GM12878 (cell line): Measurements from ENCODE around the gene SBF1. TPM values are rescaled to one million over a fixed set of nuclear protein-coding genes. Genes with fewer than 3 reads are reported as not detected.

Experiments
- ATAC-seq: fragments of 200-7000 bp; cut with Tn5 transposase; 3 replicates; pipeline ENCODE4 v1.9.1; 2020; ENCODE audit warnings: mild to moderate bottlenecking, moderate library complexity
- BruUV-seq: library from RNA; stranded (reverse); fragments of 400-500 nt; replicated peaks from 2 replicates; lab custom pipeline; 2021; lab: Mats Ljungman, UMichigan
- CTCF ChIA-PET: fragments of 300-600 bp; sonication (Branson Sonifier 250); formaldehyde crosslinking; extraction: SDS; loops from one replicate; lab custom pipeline; 2021; ENCODE audit warnings: inconsistent platforms; lab: Yijun Ruan, JAX
- POLR2A ChIA-PET: fragments of 350-600 bp; formaldehyde crosslinking; extraction: SDS; loops from one replicate; lab custom pipeline; 2021; ENCODE audit warnings: inconsistent platforms; lab: Charles Lee
- RAD21 ChIA-PET: fragments of 300-600 bp; sonication (Branson Sonifier 250); formaldehyde crosslinking; loops from one replicate; lab custom pipeline; 2023; ENCODE audit warnings: antibody characterized with exemption; ENCODE audit not compliant: unreplicated experiment; lab: Charles Lee
- SMC1A ChIA-PET: fragments of 300-600 bp; sonication (Branson Sonifier 250); formaldehyde crosslinking; loops from one replicate; lab custom pipeline; 2023; ENCODE audit not compliant: unreplicated experiment, uncharacterized antibody; lab: Charles Lee
- DNase-seq: peaks from one replicate; pipeline ENCODE4 v3.0.0-alpha.2; 2011; ENCODE audit warnings: low read depth, low spot score
- FAIRE-seq: peaks from 3 replicates; lab custom pipeline; 2011; peaks lifted over from hg19 to GRCh38; lab: Jason Lieb, UNC
- H2AFZ ChIP-seq: 2 replicates; pipeline ENCODE4 v1.6.0; 2011; ENCODE audit warnings: low read depth, low read length, control low read depth; ENCODE audit not compliant: control insufficient read depth
- H3K27ac ChIP-seq: 2 replicates; pipeline ENCODE4 v1.5.1; 2011; ENCODE audit warnings: control low read depth; ENCODE audit not compliant: control insufficient read depth, insufficient read depth
- H3K27me3 ChIP-seq, 2 experiments: replicated peaks in 1 of 2; 2 replicates each; pipeline versions ENCODE4 v1.6.0 to v1.6.1; 2011; ENCODE audit warnings: low read length in 1 of 2; ENCODE audit not compliant: control insufficient read depth in 2 of 2, insufficient read depth in 2 of 2
- H3K36me3 ChIP-seq, 2 experiments: 2 replicates each; pipeline ENCODE4 v1.5.1; 2011; ENCODE audit warnings: low read length in 1 of 2; ENCODE audit not compliant: control insufficient read depth in 2 of 2, insufficient read depth in 2 of 2
- H3K4me1 ChIP-seq: 2 replicates; pipeline ENCODE4 v1.6.1; 2011; ENCODE audit warnings: mild to moderate bottlenecking, low read length, moderate library complexity, mixed read lengths; ENCODE audit not compliant: control insufficient read depth, insufficient read depth
- H3K4me2 ChIP-seq: 2 replicates; pipeline ENCODE4 v1.6.0; 2011; ENCODE audit warnings: control low read depth; ENCODE audit not compliant: control insufficient read depth, insufficient read depth
- H3K4me3 ChIP-seq: fragments of 200-600 bp; sonication (generic); 2 replicates; pipeline ENCODE4 v1.5.1; 2016
- H3K79me2 ChIP-seq: 2 replicates; pipeline ENCODE4 v1.6.0; 2011; ENCODE audit warnings: low read length; ENCODE audit not compliant: control insufficient read depth, insufficient read depth
- H3K9ac ChIP-seq: 2 replicates; pipeline ENCODE4 v1.8.0; 2011; ENCODE audit warnings: low read length, control low read depth, mixed read lengths; ENCODE audit not compliant: control insufficient read depth, insufficient read depth
- H3K9me3 ChIP-seq: replicated peaks from 3 replicates; pipeline ENCODE4 v1.5.1; 2011; ENCODE audit warnings: mild to moderate bottlenecking, low read length; ENCODE audit not compliant: control insufficient read depth, insufficient read depth
- H4K20me1 ChIP-seq: 2 replicates; pipeline ENCODE4 v1.6.0; 2011; ENCODE audit not compliant: control insufficient read depth, insufficient read depth
- ATF7 ChIP-seq: fragments of 450-650 bp; IDR thresholded peaks from 2 replicates; pipeline ENCODE4 v1.6.1; 2016; ENCODE audit warnings: low read depth, mild to moderate bottlenecking
- BCL3 ChIP-seq: IDR thresholded peaks from 2 replicates; pipeline ENCODE4 v1.6.1; 2011; ENCODE audit warnings: borderline replicate concordance, low read depth, mild to moderate bottlenecking, moderate library complexity, low read length; ENCODE audit not compliant: insufficient read depth, poor library complexity, severe bottlenecking
- CEBPZ ChIP-seq: fragments of 150-350 bp; IDR thresholded peaks from 2 replicates; pipeline ENCODE4 v1.6.1; 2016; ENCODE audit warnings: low read depth, low read length
- IRF4 ChIP-seq: IDR thresholded peaks from 2 replicates; pipeline ENCODE4 v1.6.1; 2011; ENCODE audit warnings: low read depth, low read length
- NFYB ChIP-seq: IDR thresholded peaks from 2 replicates; pipeline ENCODE4 v1.6.1; 2011; ENCODE audit warnings: low read depth, mild to moderate bottlenecking, low read length, improper control_type of control experiment, moderate library complexity; ENCODE audit not compliant: insufficient read depth
- PAX8 ChIP-seq: fragments of 450-650 bp; IDR thresholded peaks from 2 replicates; pipeline ENCODE4 v1.6.1; 2017; ENCODE audit warnings: mild to moderate bottlenecking, moderate library complexity
- PRDM15 ChIP-seq: fragments of 450-650 bp; formaldehyde crosslinking; IDR thresholded peaks from 2 replicates; pipeline ENCODE4 v1.4.0; 2020; ENCODE audit warnings: mild to moderate bottlenecking, moderate library complexity
- RUNX3 ChIP-seq: IDR thresholded peaks from 2 replicates; pipeline ENCODE4 v1.6.1; 2012; ENCODE audit warnings: low read length, inconsistent platforms
- WGBS: methylation state at CpG from one replicate; pipeline ENCODE4 v1.1.6; 2016; ENCODE audit warnings: low lambda C conversion rate; ENCODE audit not compliant: insufficient replicate concordance, insufficient coverage; ENCODE audit errors: missing lambda C conversion rate; 5-methylcytosine and 5-hydroxymethylcytosine counted together
- in situ Hi-C: fragments of 300-500 bp; cut with MboI; formaldehyde crosslinking; loops from 9 replicates; pipeline ENCODE4 v1.14.3; 2018; ENCODE audit warnings: mixed read lengths
- intact Hi-C: fragments of 100-400 bp; cut with micrococcal nuclease; formaldehyde crosslinking; loops from one replicate; pipeline ENCODE4 v1.14.2; 2022; ENCODE audit not compliant: unreplicated experiment
- polyA plus RNA-seq, 11 experiments: library from polyadenylated mRNA; depleted of rRNA in 4 of 11; unstranded in 6 of 11; stranded (reverse) in 5 of 11; fragments of >200 nt; fragmentation: Nextera tagmentation in 4 of 11; fragmentation: Illumina TruSeq in 1 of 11; extraction: Ambion mirVana in 4 of 11; extraction: Trizol in 1 of 11; gene quantifications; 1 replicate in 1 of 11; 2 replicates in 10 of 11; pipeline versions ENCODE4 v1.2.1 to v1.2.3, GENCODE V29; 2011 to 2016; ENCODE audit warnings: inconsistent platforms in 2 of 11, missing spikeins in 2 of 11, low read depth in 1 of 11
- total RNA-seq, 4 experiments: library from RNA; depleted of rRNA in 3 of 4; stranded (reverse); fragments of >200 nt in 3 of 4; fragmentation: Illumina TruSeq in 1 of 4; extraction: Trizol in 1 of 4; gene quantifications; 2 replicates each; pipeline versions ENCODE4 v1.2.1 to v1.2.3, GENCODE V29; 2013 to 2021

SBF1 gene
- total and polyA plus RNA-seq, 10 of the 15 experiments (the other 5 are each of a cell fraction or from before 2014, with no cell fraction given): 0.23 to 95.0 (median 17.8) TPM

GRCh38 chr22:50423956-50424355 lies 50.9 kb downstream of the SBF1 start:
- in situ Hi-C loops: no loop called here

GRCh38 chr22:50422961-50423815 lies 51.6 kb downstream of the SBF1 start:
- in situ Hi-C loops (no loop called here), intact Hi-C loops (no loop called here)
- no peaks in the 10 kb centered on the region for H3K27me3 ChIP-seq
- WGBS: over 99% methylated on average over 21 of the region's 21 CpGs
- no peak overlapping the region for H3K4me3 ChIP-seq
- ChIA-PET RAD21 (no interaction called here), CTCF (interaction anchor here (0.5 kb wide), 1 partner anchor 111 kb away, joined by 3 read pairs; no protein-coding TSS in a partner anchor), POLR2A (no interaction called here), SMC1A (interaction anchor here (0.5 kb wide), 1 partner anchor 584 kb away, joined by 3 read pairs; no protein-coding TSS in a partner anchor)
- FAIRE-seq: no peak
- H2AFZ ChIP-seq: no peak overlapping the region
- H4K20me1 ChIP-seq: no peaks in the 10 kb centered on the region
- DNase-seq: no peak
- no TSS peak for BruUV-seq
- no peak overlapping the region for H3K4me2 ChIP-seq
- no peaks in the 10 kb centered on the region for H3K79me2 ChIP-seq
- ATAC-seq: no peak
- no peak overlapping the region for H3K9ac ChIP-seq
- no peak overlapping the region for H3K27ac ChIP-seq
- H3K4me1 ChIP-seq: no peaks in the 10 kb centered on the region
- H3K36me3 ChIP-seq: peaks cover 22 to 25% of the 10 kb centered on the region in 2 experiments; a peak in 3 of 4 replicates
- H3K9me3 ChIP-seq: no peaks in the 10 kb centered on the region
- no peak for TF ChIP-seq CEBPZ
- TF ChIP-seq IRF4: no peak
- TF ChIP-seq PRDM15 (CRISPR knock-in tag): no peak
- TF ChIP-seq BCL3: no peak

More at GRCh38 chr22:50423956-50424355, 50.9 kb downstream of the SBF1 start:
- H3K4me3 ChIP-seq: no peak overlapping the region
- H3K4me2 ChIP-seq: no peak overlapping the region
- ATAC-seq: no peak
- SMC1A ChIA-PET: no interaction called here
- RAD21 ChIA-PET: no interaction called here
- no peaks in the 10 kb centered on the region for H3K79me2 ChIP-seq
- no peaks in the 10 kb centered on the region for H3K4me1 ChIP-seq
- BruUV-seq: no TSS peak
- no peak overlapping the region for H3K27ac ChIP-seq
- H3K9me3 ChIP-seq: no peaks in the 10 kb centered on the region
- no peak for DNase-seq
- 98% methylated on average over 12 of the region's 14 CpGs for WGBS
- H2AFZ ChIP-seq: no peak overlapping the region
- POLR2A ChIA-PET: no interaction called here
- no peak overlapping the region for H3K9ac ChIP-seq
- no peak for FAIRE-seq
- H3K36me3 ChIP-seq: peaks cover 20 to 25% of the 10 kb centered on the region in 2 experiments; a peak in 3 of 4 replicates
- no peak for TF ChIP-seq ATF7
- TF ChIP-seq PAX8: no peak
- no peak for TF ChIP-seq NFYB
- no peak for TF ChIP-seq RUNX3
- CTCF ChIA-PET: no interaction called here
- H4K20me1 ChIP-seq: no peaks in the 10 kb centered on the region
- intact Hi-C loops: no loop called here
- H3K27me3 ChIP-seq: no peaks in the 10 kb centered on the region
